OCI-LY7 (cell line): ENCODE results near the gene SLC35B3.

Source experiments
- EZH2phosphoT487 ChIP-seq: fragments of 200-600 bp; sonication (generic); IDR thresholded peaks from 2 replicates; pipeline ENCODE4 v1.6.1; 2018; ENCODE audit warnings: low read depth, borderline replicate concordance, mild to moderate bottlenecking, mixed run types, antibody characterized with exemption, low read length, moderate library complexity, mixed read lengths
- TF ChIP-seq, protein P1 (sequence below): fragments of 200-600 bp; sonication (generic); conservative IDR thresholded peaks from 2 replicates; pipeline ENCODE4 v1.5.1; 2014; ENCODE audit warnings: mild to moderate bottlenecking, antibody characterized with exemption, low read length, moderate library complexity, mixed read lengths

DNA sequence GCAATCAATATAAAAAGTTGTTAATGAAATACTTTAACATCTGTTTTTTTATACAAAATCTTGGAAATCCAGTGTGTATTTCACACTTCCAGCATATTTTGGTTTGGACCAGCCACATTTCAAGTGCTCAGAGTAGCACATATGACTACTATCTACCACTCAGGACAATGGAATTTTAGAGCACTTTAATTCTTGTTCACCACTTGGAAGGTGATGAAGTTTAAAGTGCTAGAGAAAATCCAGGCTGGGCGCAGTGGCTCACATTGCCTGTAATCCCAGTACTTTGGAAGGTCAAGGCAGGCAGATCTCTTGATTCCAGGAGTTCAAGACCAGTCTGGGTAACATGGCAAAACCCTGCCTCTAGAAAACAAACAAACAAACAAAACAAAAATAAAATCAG lies 6.1 kb upstream of the SLC35B3 start:
- TF ChIP-seq, protein P1, sequence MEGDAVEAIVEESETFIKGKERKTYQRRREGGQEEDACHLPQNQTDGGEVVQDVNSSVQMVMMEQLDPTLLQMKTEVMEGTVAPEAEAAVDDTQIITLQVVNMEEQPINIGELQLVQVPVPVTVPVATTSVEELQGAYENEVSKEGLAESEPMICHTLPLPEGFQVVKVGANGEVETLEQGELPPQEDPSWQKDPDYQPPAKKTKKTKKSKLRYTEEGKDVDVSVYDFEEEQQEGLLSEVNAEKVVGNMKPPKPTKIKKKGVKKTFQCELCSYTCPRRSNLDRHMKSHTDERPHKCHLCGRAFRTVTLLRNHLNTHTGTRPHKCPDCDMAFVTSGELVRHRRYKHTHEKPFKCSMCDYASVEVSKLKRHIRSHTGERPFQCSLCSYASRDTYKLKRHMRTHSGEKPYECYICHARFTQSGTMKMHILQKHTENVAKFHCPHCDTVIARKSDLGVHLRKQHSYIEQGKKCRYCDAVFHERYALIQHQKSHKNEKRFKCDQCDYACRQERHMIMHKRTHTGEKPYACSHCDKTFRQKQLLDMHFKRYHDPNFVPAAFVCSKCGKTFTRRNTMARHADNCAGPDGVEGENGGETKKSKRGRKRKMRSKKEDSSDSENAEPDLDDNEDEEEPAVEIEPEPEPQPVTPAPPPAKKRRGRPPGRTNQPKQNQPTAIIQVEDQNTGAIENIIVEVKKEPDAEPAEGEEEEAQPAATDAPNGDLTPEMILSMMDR = no peak
- TF ChIP-seq EZH2phosphoT487 = no peak
